Epithelial cell of esophagus (primary cell): ENCODE results near the gene RAD54L2.
A peak's percentile ranks its signal among the peaks of the same experiment; 100 is the strongest.
"Not testable (repeated sequence)": the region's sequence is repeated elsewhere in the genome, so short reads cannot be mapped to it uniquely, and the experiment has no call there.

ENCODE experiments used
- DNase-seq: peaks from one replicate; pipeline ENCODE4 v3.0.0; 2010; ENCODE audit warnings: low read depth
- H3K4me3 ChIP-seq: 2 replicates; pipeline ENCODE4 v1.5.1; 2011; ENCODE audit warnings: mild to moderate bottlenecking, low read length, control low read depth
- CTCF ChIP-seq: IDR thresholded peaks from 2 replicates; pipeline ENCODE4 v1.5.1; 2011; ENCODE audit warnings: low read depth, mild to moderate bottlenecking, low read length, control low read depth, inconsistent platforms; ENCODE audit not compliant: insufficient read depth; ENCODE audit errors: missing control alignments

The RAD54L2 gene

DNA sequence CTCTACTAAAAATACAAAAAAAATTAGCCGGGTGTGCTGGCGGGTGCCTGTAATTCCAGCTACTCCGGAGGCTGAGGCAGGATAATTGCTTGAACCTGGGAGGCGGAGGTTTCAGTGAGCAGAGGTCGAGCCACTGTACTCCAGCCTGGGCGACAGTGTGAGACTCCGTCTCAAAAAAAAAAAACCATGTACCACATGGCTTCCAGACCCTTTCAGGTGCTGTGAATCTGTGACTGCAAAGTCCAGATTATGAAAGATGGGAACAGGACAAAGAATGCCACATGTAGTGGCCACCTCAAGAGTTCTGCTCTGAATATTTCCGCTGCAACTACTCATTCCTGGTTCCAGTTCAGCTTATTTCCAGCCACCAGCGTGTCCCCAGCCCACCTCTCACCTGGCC, 30.3 kb upstream of the RAD54L2 start:
- no peak for DNase-seq

DNA sequence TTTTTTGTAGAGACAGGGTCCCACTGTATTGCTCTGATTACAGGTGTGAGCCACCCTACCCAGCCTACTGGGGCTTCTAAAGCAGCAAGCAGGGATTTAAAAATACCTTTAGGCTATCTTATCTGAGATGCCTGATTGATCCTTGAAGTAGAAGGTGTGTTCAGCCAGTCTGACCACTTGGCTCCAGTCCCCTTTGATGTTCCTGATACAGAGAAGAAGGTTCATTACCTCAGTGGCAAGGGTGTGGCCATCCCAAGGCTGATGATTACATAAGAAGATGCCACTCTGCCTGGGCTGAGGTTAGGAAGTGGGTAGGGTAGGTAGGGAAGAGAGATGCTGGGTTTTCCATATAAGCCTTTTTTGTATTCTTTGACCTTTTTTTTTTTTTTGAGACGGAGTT, 27.5 kb upstream of the RAD54L2 start:
- no peak for TF ChIP-seq CTCF
- DNase-seq = peak; percentile 11
- no peak overlapping the region for H3K4me3 ChIP-seq

More for the DNA sequence above, 30.3 kb upstream of the RAD54L2 start:
- no peak for TF ChIP-seq CTCF
- H3K4me3 ChIP-seq = no peak overlapping the region

GRCh38 chr3:51514210-51514609, 24.3 kb upstream of the RAD54L2 start:
- no peak for DNase-seq
- no peak overlapping the region for H3K4me3 ChIP-seq
- no peak for TF ChIP-seq CTCF

GRCh38 chr3:51519848-51520247, 18.7 kb upstream of the RAD54L2 start:
- no peak for TF ChIP-seq CTCF
- DNase-seq = no peak
- H3K4me3 ChIP-seq = no peak overlapping the region

- DNase-seq = not testable (repeated sequence)
Observed at GRCh38 chr3:51520906-51521730, 17.4 kb upstream of the RAD54L2 start.

DNA sequence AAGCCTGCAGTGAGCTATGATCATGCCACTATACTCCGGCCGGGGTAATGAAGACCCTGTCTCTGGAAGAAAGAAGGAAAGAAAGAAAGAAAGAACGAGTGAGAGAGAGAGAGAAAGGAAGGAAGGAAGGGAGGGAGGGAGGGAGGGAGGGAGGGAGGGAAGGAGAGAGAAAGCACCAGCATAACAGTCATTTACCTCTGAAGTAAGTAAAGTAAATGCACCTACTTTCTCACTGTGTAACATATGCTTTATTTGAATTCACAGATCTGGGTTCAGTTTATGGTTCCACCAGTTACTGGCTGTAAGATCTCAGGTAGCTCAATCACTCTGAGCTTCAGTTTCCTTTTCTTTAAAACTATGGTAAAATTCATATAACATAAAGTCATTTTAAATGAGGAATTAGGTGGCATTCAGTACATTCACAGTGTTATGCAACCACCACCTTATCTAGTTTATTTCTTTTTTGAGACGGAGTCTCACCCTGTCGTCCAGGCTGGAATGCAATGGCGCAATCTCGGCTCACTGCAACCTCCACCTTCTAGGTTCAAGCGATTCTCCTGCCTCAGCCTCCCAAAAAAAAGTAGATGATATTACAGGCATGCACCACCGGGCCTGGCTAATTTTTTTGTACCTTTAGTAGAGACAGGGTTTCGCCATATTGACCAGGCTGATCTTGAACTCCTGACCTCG, 16.1 kb upstream of the RAD54L2 start:
- no peak for TF ChIP-seq CTCF
- H3K4me3 ChIP-seq = no peak overlapping the region
- no peak for DNase-seq

More at GRCh38 chr3:51520906-51521730, 17.4 kb upstream of the RAD54L2 start:
- not testable (repeated sequence) for H3K4me3 ChIP-seq

- DNase-seq, H3K4me3 ChIP-seq: not testable (repeated sequence)
Observed at GRCh38 chr3:51524874-51525273, 13.6 kb upstream of the RAD54L2 start.

- no peak overlapping the region for H3K4me3 ChIP-seq
- no peak for TF ChIP-seq CTCF
- DNase-seq = no peak
Observed at GRCh38 chr3:51530485-51530884, 8.0 kb upstream of the RAD54L2 start.
